Lower leg skin (tissue), 3 donors: ENCODE data around the gene SEC22A.

Experiments
- CTCF ChIP-seq, 3 donors: fragments of 450-650 bp; IDR thresholded peaks; one replicate each; pipeline ENCODE4 v1.5.1; 2016; ENCODE audit warnings: antibody characterized with exemption in 3 of 3, mild to moderate bottlenecking in 3 of 3, moderate library complexity in 2 of 3
- POLR2A ChIP-seq, 2 donors: fragments of 450-650 bp; IDR thresholded peaks; one replicate each; pipeline ENCODE4 v1.6.1; 2016 to 2017; ENCODE audit warnings: antibody characterized with exemption in 2 of 2, mild to moderate bottlenecking in 1 of 2, moderate library complexity in 1 of 2

- TF ChIP-seq CTCF (IDR thresholded peaks at IDR 0.05) (no peak), POLR2A (IDR thresholded peaks at IDR 0.05) (no peak)
Observed at GRCh38 chr3:123244128-123244527, 42.4 kb downstream of the SEC22A start.
